Stimulated activated CD8-positive, alpha-beta memory T cell treated with anti-CD3 and anti-CD28 coated beads, Interleukin-2, amount 100 ng/mL, for 1 hour (primary cell): ENCODE data around the gene APOL3.
"Not testable (repeated sequence)": the region's sequence is repeated elsewhere in the genome, so short reads cannot be mapped to it uniquely, and the experiment has no call there.

Experiments used
- DNase-seq, 2 donors: peaks; one replicate each; pipeline ENCODE4 v3.0.0-alpha.2; 2020; ENCODE audit warnings: low read depth in 2 of 2

The APOL3 gene

GRCh38 chr22:36193171-36193570 lies 32.6 kb upstream of the APOL3 start:
- DNase-seq: no peak

DNA sequence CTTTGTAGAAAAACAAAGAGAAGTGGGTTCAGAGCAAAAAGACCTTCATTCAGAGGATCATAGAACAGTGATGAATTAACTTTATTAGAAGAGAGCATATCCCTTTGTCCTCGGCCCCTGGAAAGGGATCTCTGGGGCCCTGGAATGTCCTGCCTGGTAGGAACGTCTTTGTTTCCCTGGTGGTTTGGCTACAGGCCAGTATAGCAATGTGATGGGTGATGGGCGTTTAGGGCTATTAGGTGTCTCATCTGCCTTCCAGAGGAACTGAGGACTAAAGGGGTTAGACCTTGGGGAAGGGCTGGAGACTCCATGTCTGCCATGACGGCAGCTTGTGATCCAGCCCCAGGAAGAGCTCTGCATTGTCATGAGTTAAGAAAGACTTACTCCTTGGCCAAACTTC lies 32.0 kb upstream of the APOL3 start:
- no peak for DNase-seq

DNA sequence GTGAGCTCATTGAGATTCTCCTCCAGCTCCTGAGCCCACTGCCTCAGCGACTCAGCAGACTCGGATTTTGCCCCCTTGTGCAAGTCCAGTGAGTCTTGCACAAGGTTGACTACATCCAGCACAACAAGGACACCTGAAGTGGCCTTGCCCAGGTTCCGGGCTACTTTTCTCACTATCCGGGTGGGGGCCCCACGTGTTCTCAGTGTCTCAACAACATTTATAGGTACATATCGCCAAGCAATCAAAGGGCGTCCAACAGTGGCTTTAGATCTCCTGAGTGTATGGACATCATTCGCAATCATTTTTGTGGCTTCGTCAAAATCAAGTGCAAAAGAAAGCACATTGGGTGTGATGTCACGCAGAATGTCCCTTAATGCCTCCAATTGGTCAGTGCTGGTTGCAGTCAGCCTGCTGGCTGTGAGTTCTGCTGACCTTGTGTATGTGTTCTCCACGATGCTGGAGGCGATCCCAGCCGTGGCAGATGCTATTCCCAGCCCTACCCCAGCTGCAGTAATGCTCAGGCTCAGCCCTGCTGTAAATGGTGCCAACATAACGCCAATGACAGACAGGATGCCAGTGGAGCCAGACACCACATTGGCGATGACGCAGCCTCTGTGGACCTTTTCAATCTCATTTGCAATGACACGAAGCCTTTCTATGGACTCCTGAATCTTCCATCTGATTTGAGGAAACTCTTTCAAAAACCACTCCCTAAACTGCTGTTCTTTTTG lies 30.7 kb upstream of the APOL3 start:
- DNase-seq: no peak

- DNase-seq: not testable (repeated sequence)
Measured at GRCh38 chr22:36187862-36188261, 27.3 kb upstream of the APOL3 start.

DNA sequence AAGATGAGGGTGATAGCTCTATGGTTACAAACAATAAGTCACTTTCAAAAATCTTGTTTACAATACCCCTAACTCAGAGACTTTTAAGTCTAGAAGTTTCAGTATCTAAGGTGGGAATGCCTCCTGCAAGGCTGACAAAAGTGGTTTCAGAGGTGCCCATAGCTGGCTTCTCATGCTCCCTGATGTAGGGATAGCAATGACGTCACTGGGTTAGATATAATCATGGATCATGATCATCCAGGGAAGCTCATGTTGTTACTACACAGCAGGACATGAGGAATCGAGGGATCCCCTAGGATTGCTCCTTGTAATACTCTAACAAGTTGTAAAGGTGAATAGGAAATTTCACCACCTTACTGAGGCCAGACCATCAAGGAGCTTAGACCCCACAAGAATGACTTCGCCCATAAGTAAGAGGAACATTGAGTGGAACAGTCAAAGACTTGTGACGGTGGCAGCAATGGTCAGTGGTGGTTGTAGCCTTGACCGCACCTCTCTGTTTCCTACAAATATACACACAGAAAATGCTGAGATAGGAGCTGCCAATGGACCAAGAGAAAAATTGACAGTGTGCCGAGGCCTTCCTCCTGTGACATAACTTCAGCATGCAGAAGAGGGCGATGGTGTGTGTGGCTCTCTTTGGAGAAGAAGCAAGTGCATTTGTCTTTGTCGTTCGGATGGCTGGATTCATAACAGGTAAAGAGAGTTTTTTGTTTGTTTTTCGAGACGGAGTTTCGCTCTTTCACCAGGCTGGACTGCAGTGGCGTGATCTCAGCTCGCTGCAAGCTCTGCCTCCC lies 25.5 kb upstream of the APOL3 start:
- no peak for DNase-seq

- no peak for DNase-seq
Measured at GRCh38 chr22:36184433-36185025, 24.0 kb upstream of the APOL3 start.

GRCh38 chr22:36183446-36183845 lies 22.9 kb upstream of the APOL3 start:
- no peak for DNase-seq

GRCh38 chr22:36182857-36183256 lies 22.3 kb upstream of the APOL3 start:
- no peak for DNase-seq

DNA sequence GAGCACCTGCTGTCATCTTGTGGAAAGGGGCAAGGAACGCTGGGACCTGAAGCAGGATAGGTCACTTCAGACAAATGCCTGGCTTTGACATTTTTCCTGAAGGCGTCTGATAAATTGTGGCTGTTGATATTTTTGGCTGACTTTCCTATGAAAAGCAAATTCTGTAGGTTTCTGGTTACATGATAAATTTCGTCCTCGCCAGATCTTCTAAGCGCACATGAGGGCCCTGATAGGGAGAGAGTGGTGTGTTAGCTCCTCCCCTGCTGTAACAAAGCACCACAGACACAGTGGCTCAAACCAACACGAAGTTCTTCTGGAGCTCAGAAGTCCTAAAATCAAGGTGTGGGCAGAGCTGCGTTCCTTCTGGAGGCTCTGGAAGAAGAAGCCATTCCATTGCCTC lies 21.5 kb upstream of the APOL3 start:
- DNase-seq: no peak

DNA sequence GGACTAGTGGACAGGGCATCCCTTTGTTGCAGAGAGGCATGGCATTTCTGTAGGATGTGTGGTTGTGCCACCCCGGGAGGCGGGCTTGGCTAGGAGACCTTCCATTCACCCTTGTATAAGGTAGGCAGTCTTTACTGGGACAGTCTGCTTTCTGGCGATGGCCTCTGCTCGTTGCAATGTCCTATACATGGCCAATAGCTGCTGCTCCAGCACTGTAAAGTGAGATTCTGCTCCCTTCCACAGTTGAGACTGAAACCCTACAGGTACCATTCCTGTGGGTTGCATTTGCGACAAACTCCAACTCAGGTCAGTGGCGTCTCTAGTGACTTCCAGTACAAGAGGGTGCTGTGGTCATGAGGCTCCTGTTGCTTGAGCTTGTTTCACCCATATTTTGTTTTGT lies 20.4 kb upstream of the APOL3 start:
- no peak for DNase-seq

GRCh38 chr22:36180038-36180880 lies 19.7 kb upstream of the APOL3 start:
- DNase-seq: peak; percentile 77 to 81

DNA sequence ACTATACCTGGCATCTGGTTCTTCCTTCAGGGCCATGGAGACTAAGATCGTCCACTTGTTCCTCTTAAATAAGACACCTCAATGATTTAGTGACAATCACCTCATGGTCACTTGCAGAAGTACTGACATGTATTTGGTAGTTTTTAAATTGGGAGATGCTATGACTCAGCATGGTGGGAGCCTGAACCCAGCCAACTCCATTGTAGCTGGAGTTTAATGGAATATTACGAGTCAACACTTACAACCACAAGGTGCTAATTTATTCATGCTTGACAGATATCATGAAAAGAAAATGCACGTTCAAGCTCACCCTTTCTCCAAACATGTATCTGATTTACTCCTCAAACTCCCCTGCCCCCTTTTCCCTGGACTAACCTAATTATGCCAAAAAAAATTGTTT lies 16.6 kb upstream of the APOL3 start:
- no peak for DNase-seq

GRCh38 chr22:36175892-36176291 lies 15.3 kb upstream of the APOL3 start:
- DNase-seq: no peak

DNA sequence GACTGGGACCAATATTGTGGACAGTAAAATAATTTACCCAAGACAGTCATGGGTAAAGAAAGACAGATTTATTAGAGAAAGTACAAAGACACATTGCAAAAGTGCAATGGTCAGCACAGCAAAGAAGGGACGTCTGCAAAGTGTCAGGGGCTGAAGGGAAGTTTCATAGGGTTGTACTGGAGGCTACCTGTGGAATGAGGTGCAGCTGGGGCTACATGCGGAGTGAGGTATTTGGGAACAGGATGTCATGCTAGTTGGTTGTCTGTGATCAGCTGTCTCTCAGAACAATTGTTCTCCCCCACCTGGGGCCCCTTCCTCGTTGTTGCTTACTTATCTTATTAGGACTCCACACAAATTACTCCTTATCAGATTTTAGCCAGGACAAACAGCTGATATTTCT lies 11.4 kb upstream of the APOL3 start:
- DNase-seq: no peak

DNA sequence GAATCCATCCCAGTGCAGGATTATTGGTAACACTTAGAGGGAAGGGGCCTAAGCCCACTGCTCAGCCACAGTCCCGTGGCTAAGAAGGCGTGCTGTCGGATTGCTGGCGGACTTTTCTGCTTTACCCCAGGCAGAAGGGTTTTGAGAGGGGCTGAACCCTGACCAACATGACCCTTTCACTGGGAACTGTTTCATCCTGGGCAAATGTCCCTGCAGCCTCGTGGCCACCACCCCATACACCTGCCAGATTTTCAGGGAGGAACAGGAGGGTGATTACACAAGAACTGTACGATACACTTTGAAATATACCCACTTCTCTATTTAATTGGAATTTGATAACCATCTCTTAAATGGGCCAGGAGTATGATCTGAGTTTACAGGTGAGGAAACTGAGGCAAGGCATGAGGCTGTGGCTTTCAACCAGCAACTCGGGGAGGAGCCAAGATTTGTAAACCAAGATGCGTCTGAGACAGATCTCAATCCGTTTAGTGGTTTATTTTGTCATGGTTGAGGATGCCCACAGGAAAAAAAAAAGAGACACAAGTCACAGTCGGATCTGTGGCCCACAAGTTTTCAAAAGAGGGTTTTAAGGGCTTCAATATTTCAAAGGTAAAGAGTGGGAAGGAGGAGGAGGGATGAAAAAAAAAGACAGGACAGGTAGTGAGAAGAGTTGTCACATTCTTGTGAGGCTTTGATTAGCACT lies 6.1 kb upstream of the APOL3 start:
- DNase-seq: no peak

DNA sequence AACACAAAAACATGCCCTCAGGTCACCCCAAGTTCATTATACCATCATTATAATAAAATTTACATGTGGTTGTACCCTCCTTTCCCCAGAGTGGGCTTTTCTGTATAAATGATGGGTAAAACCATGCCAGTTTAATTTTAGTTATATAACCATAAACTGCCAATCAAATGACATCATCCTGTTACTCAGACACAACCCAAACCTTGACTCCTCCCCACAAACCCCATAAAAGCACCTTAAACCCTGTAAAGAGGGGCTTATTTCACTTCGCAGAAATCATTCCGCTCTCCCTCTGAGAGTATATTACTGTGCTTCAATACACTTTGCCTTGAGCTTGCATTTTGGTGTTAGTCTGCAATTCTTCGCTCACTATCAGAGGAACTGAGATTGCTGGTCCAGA lies 5.5 kb upstream of the APOL3 start:
- no peak for DNase-seq

GRCh38 chr22:36165141-36165540 lies 4.6 kb upstream of the APOL3 start:
- no peak for DNase-seq

- DNase-seq: no peak
Measured at GRCh38 chr22:36164621-36165020, 4.1 kb upstream of the APOL3 start.

DNA sequence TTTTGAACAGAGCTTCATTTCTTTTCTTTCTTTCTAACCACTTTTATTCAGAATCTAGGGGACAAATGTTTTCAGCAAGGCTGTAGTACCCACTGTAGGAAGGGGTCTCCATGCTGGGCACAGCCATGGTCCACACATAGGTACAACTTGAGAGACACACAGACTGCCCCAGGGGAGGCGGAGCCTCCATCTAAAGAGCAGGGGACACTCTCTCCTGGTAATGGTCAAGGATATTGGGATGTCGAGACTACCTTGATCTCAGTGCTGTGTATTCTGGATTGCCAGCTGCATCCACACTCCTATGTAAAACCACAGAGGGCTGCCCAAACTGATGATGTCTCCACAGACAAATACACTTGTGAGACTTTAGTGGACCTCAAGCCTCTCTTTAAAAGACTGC lies 2.9 kb upstream of the APOL3 start:
- DNase-seq: no peak

DNA sequence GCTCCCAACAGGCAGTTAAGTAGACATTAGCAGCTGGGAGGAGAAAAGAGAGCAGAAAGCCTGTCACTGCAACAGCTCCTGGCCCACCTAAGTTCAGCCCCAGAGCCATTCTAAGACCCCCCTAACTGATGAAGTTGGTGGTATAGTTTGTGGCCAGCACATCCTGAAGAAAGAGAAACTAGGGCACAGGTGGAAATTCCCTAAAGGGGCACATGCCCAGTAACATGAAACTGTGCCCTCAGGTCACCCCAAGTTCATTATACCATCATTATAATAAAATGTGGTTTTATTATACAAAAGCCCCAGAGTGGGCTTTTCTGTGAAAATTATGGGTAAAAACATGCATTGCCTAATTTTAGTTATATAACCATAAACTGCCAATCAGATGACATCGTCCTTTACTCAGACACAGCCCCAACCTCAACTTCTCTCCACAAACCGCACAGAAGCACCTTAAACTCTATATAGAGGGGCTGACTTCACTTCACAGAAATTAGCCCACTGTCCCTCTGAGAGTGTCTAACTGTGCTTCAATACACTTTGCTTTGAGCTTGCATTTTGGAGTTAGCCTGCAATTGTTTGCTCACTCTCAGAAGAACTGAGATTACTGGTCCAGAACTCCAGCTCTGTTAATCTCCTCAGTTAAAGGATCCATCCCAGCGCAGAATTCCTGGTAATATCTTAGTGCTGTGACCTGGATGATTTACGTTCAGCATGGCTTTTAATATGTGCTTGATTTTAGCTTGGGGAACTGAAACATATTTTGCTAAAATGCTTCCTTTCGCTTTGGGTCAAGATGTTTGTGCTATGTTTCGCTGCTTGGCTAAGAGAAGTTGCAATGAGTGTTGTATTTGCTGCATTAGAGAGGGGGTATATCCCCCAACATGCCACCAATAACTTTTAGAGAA lies 1.8 kb upstream of the APOL3 start:
- no peak for DNase-seq

DNA sequence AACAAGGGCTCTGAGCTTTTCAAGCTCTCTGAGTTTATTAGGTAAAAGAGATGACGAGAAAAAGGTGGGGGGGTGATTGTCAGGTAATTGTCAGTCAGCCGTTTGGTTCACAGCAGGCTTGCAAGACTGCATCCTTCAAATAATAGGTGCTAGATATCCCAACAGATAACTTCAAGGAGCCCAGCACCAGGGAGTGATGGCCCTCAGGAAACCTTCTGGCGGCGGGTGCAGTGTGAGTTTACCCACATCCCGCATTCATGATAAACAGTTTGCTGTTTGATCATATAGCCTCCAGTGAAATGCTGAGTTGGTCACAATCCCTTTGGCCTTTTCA lies 1.2 kb upstream of the APOL3 start:
- not testable (repeated sequence) for DNase-seq
